Progenitor cell of endocrine pancreas (in vitro differentiated cells): Measurements from ENCODE around the gene CLCN2. TPM values are rescaled to one million over a fixed set of nuclear protein-coding genes. Genes with fewer than 3 reads are reported as not detected.

Experiments
- DNase-seq: peaks from one replicate; pipeline ENCODE4 v3.0.0; 2021; ENCODE audit warnings: low spot score; ENCODE audit not compliant: unreplicated experiment
- H3K27ac Mint-ChIP-seq: 2 replicates; pipeline ENCODE4 v1.8.0; 2021; ENCODE audit warnings: mild to moderate bottlenecking, moderate library complexity, mixed read lengths
- H3K27me3 Mint-ChIP-seq: 2 replicates; pipeline ENCODE4 v1.8.0; 2021; ENCODE audit warnings: mixed read lengths
- H3K36me3 Mint-ChIP-seq: 2 replicates; pipeline ENCODE4 v1.8.0; 2022; ENCODE audit warnings: mixed read lengths; ENCODE audit not compliant: insufficient read depth
- H3K4me1 Mint-ChIP-seq: 2 replicates; pipeline ENCODE4 v1.8.0; 2021; ENCODE audit warnings: low read depth, mixed read lengths
- H3K4me3 Mint-ChIP-seq: 2 replicates; pipeline ENCODE4 v1.8.0; 2021; ENCODE audit warnings: low read depth, mild to moderate bottlenecking, moderate library complexity, mixed read lengths
- H3K9me3 Mint-ChIP-seq: 2 replicates; pipeline ENCODE4 v1.8.0; 2021; ENCODE audit warnings: low read depth, mixed read lengths
- total RNA-seq: library from RNA; stranded (reverse); gene quantifications from 2 replicates; pipeline ENCODE4 v1.2.1, GENCODE V29; 2021
- TF ChIP-seq, protein P1 (sequence below): fragments of 200-600 bp; sonication (generic); IDR thresholded peaks from one replicate; pipeline ENCODE4 v1.5.0; 2021; ENCODE audit warnings: antibody characterized with exemption, mild to moderate bottlenecking; ENCODE audit not compliant: unreplicated experiment

CLCN2 gene
- total RNA-seq, 1 donor from 2014 or later = 21.9 TPM

DNA sequence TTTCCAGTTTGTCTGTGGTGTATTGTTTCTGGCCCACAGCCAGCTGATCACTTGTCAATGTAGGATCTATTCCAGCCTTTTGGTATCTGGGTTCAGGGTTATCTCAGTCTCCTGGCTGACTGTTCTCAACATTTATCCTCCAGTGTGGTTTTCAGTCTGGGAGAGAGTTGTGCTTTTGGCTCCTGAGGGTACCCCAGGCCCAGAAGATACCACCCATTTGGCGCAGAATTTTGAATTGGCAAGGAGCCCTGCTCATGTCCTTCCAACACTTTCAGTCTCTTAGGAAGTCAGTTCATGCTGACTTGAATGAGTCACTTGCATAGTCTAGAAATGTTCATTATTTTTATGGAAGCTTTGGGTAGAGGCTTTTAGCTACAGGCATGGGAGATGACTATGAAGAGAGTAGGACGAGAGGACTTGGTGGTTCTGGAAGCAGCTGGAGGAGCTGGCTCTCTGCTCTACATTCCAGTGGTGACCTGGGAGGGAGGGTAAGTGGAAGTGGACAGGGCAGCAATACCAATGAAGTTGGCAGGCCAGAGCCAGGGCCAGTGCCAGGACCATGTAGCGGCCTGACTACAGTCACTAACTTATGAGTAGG, 7.3 kb upstream of the CLCN2 start:
- H3K36me3 Mint-ChIP-seq = peaks cover 34% of the 10 kb centered on the region
- no peak for DNase-seq

DNA sequence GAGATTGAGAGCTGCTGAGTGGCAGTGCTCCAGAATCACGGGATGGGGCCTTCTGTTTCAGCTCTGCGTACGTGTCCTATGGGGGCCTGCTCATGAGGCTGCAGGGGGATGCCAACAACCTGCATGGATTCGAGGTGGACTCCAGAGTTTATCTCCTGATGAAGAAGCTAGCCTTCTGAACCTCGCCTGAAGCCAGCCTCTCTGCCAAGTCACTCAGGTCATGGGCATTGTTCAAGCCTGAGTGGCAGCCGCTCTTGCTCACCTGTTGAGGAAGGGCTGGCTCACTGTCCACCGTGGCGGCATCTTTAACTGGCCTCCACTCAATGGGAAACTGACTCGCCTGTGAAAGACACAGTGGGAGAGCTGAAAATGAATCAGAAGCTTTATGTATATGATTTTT, 6.7 kb upstream of the CLCN2 start:
- DNase-seq = no peak

More for the DNA sequence above, 7.3 kb upstream of the CLCN2 start:
- Mint-ChIP-seq H3K4me3 (no peak overlapping the region), H3K4me1 (peaks cover 18% of the 10 kb centered on the region), H3K27me3 (no peaks in the 10 kb centered on the region), H3K27ac (no peak overlapping the region), H3K9me3 (no peaks in the 10 kb centered on the region)
- TF ChIP-seq, protein P1, sequence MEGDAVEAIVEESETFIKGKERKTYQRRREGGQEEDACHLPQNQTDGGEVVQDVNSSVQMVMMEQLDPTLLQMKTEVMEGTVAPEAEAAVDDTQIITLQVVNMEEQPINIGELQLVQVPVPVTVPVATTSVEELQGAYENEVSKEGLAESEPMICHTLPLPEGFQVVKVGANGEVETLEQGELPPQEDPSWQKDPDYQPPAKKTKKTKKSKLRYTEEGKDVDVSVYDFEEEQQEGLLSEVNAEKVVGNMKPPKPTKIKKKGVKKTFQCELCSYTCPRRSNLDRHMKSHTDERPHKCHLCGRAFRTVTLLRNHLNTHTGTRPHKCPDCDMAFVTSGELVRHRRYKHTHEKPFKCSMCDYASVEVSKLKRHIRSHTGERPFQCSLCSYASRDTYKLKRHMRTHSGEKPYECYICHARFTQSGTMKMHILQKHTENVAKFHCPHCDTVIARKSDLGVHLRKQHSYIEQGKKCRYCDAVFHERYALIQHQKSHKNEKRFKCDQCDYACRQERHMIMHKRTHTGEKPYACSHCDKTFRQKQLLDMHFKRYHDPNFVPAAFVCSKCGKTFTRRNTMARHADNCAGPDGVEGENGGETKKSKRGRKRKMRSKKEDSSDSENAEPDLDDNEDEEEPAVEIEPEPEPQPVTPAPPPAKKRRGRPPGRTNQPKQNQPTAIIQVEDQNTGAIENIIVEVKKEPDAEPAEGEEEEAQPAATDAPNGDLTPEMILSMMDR = no peak

DNA sequence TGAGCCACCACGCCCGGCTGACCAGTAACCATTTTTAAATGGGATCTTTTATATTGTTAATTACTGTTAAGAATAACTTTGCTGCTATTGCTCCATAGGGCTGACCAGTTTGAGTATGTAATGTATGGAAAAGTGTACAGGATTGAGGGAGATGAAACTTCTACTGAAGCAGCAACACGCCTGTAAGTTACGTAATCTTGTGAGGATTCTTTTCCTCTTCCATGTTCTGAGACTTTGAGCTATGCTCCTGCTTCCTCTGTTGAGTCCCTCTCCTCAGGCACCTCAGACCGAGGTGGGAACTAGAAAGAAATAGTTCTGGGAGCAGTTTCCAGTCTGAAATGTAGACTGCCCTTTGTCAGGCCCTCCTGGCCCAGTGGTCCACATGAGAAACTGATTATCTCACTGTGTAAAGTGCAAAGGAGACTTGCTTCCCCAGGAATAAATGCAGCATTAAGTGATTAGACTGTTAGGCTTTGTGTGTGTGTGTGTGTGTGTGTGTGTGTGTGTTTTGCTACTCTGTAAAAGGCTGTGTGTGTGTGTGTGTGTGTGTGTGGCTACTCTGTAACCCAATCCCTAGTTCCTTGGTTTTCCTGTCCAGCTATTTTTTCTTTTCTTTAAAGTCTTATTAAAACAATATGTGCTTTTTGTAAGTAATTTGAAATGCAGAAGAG, 5.3 kb upstream of the CLCN2 start:
- peak overlapping the region; percentile 37 for H3K4me3 Mint-ChIP-seq
- no peaks in the 10 kb centered on the region for H3K27me3 Mint-ChIP-seq
- H3K4me1 Mint-ChIP-seq = peaks cover 20% of the 10 kb centered on the region
- TF ChIP-seq, protein P1 = no peak
- DNase-seq = no peak
- peak overlapping the region; percentile 78 for H3K27ac Mint-ChIP-seq
- peaks cover 30% of the 10 kb centered on the region for H3K36me3 Mint-ChIP-seq
- no peaks in the 10 kb centered on the region for H3K9me3 Mint-ChIP-seq

More for the DNA sequence above, 6.7 kb upstream of the CLCN2 start:
- no peaks in the 10 kb centered on the region for H3K9me3 Mint-ChIP-seq
- no peaks in the 10 kb centered on the region for H3K27me3 Mint-ChIP-seq
- peaks cover 20% of the 10 kb centered on the region for H3K4me1 Mint-ChIP-seq
- peaks cover 34% of the 10 kb centered on the region for H3K36me3 Mint-ChIP-seq
- H3K27ac Mint-ChIP-seq = no peak overlapping the region
- no peak overlapping the region for H3K4me3 Mint-ChIP-seq
- TF ChIP-seq, protein P1 = no peak

DNA sequence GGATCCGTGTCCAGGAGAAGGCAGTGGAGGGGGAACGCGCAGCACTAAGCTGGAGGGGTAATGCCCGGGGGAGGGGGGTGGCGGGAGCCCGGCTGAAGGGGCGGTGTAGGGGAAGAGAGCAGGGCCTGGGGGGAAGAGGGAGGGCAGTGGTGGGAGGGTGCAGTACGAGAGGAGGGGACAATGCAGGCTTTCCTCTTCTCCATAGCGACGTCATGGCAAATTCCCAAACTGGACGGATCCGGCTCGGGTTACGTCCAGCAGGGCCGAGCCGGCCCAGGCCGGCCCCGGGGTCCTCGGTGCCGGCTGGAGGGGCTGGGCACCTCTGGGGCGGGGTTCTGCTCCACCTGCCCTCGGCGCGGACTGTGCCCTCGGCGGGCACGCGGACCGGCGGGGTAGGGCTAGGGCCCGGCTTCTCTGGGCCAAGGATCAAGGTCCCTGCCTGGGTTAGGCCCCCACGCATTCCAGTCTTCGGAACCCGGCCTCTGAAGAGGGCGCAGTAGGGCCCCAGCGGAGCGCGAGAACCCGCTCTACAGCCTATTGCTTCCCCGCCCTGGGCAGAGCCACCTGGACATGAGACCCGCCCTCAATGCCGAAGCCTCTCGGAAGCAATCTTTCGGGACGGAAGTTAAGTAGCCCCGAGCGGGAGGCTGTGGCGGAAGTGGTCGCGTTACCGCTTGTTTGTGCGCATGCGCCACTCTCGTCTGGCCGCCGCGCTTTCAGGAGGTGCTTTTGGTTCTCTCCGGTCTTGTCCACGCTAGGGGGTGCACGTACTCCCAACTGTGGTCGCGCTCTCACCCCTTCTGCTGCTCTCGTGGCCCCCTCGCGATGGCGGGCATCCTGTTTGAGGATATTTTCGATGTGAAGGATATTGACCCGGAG, 1.5 kb upstream of the CLCN2 start:
- H3K27me3 Mint-ChIP-seq = peaks cover 5% of the 10 kb centered on the region
- TF ChIP-seq, protein P1 = peak; percentile 64
- H3K36me3 Mint-ChIP-seq = peaks cover 25% of the 10 kb centered on the region
- peaks cover 31% of the 10 kb centered on the region for H3K4me1 Mint-ChIP-seq
- DNase-seq = peak; percentile 93
- H3K4me3 Mint-ChIP-seq = peak overlapping the region; percentile 96
- no peaks in the 10 kb centered on the region for H3K9me3 Mint-ChIP-seq
- peak overlapping the region; percentile 99 for H3K27ac Mint-ChIP-seq
